Caco-2 (cell line): ENCODE data around the gene ACACA. TPM values are rescaled to one million over a fixed set of nuclear protein-coding genes. Genes with fewer than 3 reads are reported as not detected.

Source experiments
- BruUV-seq: library from RNA; stranded (reverse); fragments of 400-500 nt; replicated peaks from 2 replicates; lab custom pipeline; 2021; lab: Mats Ljungman, UMichigan
- CTCF ChIA-PET: fragments of 300-600 bp; sonication (Branson Sonifier 250); formaldehyde crosslinking; loops from one replicate; lab custom pipeline; 2022; ENCODE audit warnings: antibody characterized with exemption; lab: Charles Lee
- POLR2A ChIA-PET: fragments of 300-600 bp; sonication (Branson Sonifier 250); formaldehyde crosslinking; loops from one replicate; lab custom pipeline; 2022; ENCODE audit warnings: antibody characterized with exemption; lab: Charles Lee
- DNase-seq, 2 experiments: peaks; one replicate each; pipeline versions ENCODE4 v3.0.0 to v3.0.0-alpha.2; 2020 to 2022
- H3K27me3 ChIP-seq: replicated peaks from 2 replicates; pipeline ENCODE4 v1.6.0; 2011; ENCODE audit warnings: low read length; ENCODE audit not compliant: control insufficient read depth, insufficient read depth
- H3K36me3 ChIP-seq: 2 replicates; pipeline ENCODE4 v1.5.1; 2011; ENCODE audit warnings: low read length; ENCODE audit not compliant: control insufficient read depth, insufficient read depth
- H3K4me1 ChIP-seq: fragments of 250-450 bp; sonication (Bioruptor Pico); 2 replicates; pipeline ENCODE4 v1.5.1; 2020; ENCODE audit warnings: mild to moderate bottlenecking
- H3K4me3 ChIP-seq: 2 replicates; pipeline ENCODE4 v1.5.1; 2011; ENCODE audit warnings: low read depth, mild to moderate bottlenecking, control low read depth, low read length
- H3K9me3 ChIP-seq: fragments of 250-450 bp; sonication (Bioruptor Pico); 2 replicates; pipeline ENCODE4 v1.5.1; 2020; ENCODE audit warnings: mild to moderate bottlenecking, moderate library complexity
- H3K27ac Mint-ChIP-seq: one replicate; pipeline ENCODE4 v1.8.0; 2022; ENCODE audit warnings: mixed read lengths; ENCODE audit not compliant: unreplicated experiment
- H3K27me3 Mint-ChIP-seq: one replicate; pipeline ENCODE4 v1.8.0; 2022; ENCODE audit warnings: mixed read lengths; ENCODE audit not compliant: insufficient read depth, unreplicated experiment
- H3K36me3 Mint-ChIP-seq: one replicate; pipeline ENCODE4 v1.8.0; 2022; ENCODE audit warnings: mild to moderate bottlenecking, mixed read lengths; ENCODE audit not compliant: insufficient read depth, unreplicated experiment
- H3K4me1 Mint-ChIP-seq: one replicate; pipeline ENCODE4 v1.8.0; 2022; ENCODE audit warnings: low read depth, mixed read lengths; ENCODE audit not compliant: unreplicated experiment
- H3K4me3 Mint-ChIP-seq: one replicate; pipeline ENCODE4 v1.8.0; 2022; ENCODE audit warnings: mild to moderate bottlenecking, moderate library complexity, mixed read lengths; ENCODE audit not compliant: unreplicated experiment
- H3K9me3 Mint-ChIP-seq: one replicate; pipeline ENCODE4 v1.8.0; 2022; ENCODE audit warnings: mixed read lengths; ENCODE audit not compliant: unreplicated experiment
- intact Hi-C: fragments of 100-400 bp; cut with micrococcal nuclease; formaldehyde crosslinking; loops from one replicate; pipeline ENCODE4 v1.10.0; 2022; ENCODE audit not compliant: unreplicated experiment
- total RNA-seq: library from RNA; stranded (reverse); gene quantifications from 2 replicates; pipeline ENCODE4 v1.2.3, GENCODE V29; 2022
- TF ChIP-seq, protein P1 (sequence below), 2 experiments: fragments of 200-600 bp in 1 of 2; IDR thresholded peaks; 1 replicate in 1 of 2; 2 replicates in 1 of 2; pipeline versions ENCODE4 v1.5.1 to v1.8.0; 2011 to 2022; ENCODE audit warnings: antibody characterized with exemption in 1 of 2, control low read depth in 1 of 2, inconsistent platforms in 1 of 2, low read depth in 1 of 2, low read length in 1 of 2, mild to moderate bottlenecking in 1 of 2, moderate library complexity in 1 of 2; ENCODE audit not compliant: insufficient read depth in 1 of 2, severe bottlenecking in 1 of 2, unreplicated experiment in 1 of 2

The ACACA gene
- total RNA-seq, 1 experiment from 2014 or later: 108 TPM

DNA sequence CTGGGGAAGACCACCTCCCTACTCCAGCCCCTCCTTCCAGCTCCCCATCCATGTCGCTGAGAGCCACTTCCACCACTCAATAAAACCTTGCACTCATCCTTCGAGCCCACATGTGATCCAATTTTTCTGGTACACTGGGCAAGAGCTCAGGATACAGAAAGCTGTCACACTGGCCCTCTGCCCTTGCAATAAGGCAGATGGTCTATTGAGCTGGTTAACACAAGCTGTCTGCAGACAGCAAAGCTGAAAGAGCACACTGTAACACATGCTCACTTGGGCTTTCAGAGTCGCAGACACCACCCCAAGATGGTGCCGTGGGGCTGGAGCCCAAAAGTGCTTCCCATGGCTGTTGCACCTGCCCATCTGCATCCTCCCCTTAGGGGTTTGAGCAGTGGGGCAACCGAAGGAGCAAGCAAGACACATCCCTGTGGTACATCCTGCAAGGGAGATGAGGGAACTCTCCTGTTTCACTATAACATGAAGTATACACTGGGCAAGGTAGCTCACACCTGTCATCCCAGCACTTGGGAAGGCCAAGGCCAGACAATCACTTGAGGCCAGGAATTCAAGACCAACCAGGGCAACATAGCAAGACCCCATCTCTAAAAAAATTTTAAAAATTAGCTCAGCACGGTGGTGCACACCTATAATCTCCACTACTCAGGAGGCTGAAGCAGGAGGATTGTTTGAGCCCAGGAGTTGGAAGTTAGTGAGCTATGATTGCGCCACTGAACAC is 83.6 kb downstream of the ACACA start:
- intact Hi-C loops: no loop called here
- H3K27ac Mint-ChIP-seq: no peak overlapping the region

DNA sequence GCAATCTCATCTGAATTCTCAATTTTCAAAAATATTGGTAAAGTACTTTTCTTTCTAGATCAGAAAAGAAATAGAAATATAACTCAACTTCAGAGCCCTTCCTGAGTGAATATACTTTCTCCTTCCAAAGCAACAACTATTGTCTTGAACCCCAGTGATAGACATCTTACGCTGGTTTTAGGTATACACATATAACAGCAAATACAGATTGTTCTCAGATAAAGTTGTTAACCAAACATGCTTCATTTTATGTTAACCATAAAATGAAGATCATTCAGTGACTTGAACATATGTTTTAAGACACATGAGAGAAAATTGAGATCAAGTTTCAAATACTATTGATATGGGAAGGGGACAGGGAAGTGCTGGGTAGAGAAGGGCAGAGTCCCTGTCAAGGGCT is 84.5 kb downstream of the ACACA start:
- no peaks in the 10 kb centered on the region for H3K9me3 ChIP-seq
- Mint-ChIP-seq H3K27me3 (no peaks in the 10 kb centered on the region), H3K36me3 (peaks cover 39% of the 10 kb centered on the region), H3K9me3 (no peaks in the 10 kb centered on the region), H3K4me3 (no peak overlapping the region), H3K27ac (no peak overlapping the region), H3K4me1 (no peaks in the 10 kb centered on the region)
- H3K4me3 ChIP-seq: no peak overlapping the region
- TF ChIP-seq, protein P1, sequence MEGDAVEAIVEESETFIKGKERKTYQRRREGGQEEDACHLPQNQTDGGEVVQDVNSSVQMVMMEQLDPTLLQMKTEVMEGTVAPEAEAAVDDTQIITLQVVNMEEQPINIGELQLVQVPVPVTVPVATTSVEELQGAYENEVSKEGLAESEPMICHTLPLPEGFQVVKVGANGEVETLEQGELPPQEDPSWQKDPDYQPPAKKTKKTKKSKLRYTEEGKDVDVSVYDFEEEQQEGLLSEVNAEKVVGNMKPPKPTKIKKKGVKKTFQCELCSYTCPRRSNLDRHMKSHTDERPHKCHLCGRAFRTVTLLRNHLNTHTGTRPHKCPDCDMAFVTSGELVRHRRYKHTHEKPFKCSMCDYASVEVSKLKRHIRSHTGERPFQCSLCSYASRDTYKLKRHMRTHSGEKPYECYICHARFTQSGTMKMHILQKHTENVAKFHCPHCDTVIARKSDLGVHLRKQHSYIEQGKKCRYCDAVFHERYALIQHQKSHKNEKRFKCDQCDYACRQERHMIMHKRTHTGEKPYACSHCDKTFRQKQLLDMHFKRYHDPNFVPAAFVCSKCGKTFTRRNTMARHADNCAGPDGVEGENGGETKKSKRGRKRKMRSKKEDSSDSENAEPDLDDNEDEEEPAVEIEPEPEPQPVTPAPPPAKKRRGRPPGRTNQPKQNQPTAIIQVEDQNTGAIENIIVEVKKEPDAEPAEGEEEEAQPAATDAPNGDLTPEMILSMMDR (IDR thresholded peaks at IDR 0.05; ENCODE audit: insufficient read depth in 1 of 2, low read depth in 1 of 2, low read length in 1 of 2, severe bottlenecking in 1 of 2, unreplicated experiment in 1 of 2): no peak
- intact Hi-C loops: no loop called here
- ChIA-PET CTCF (interaction anchor here (2.0 kb wide), 1 partner anchor 51 kb away, joined by 6 read pairs; no protein-coding TSS in a partner anchor), POLR2A (no interaction called here)
- H3K36me3 ChIP-seq: no peaks in the 10 kb centered on the region
- no peaks in the 10 kb centered on the region for H3K4me1 ChIP-seq
- BruUV-seq: no TSS peak
- H3K27me3 ChIP-seq: no peaks in the 10 kb centered on the region
- DNase-seq: no peak

More for the DNA sequence above, 83.6 kb downstream of the ACACA start:
- ChIA-PET CTCF (interaction anchor here (2.0 kb wide), 1 partner anchor 50 kb away, joined by 6 read pairs; no protein-coding TSS in a partner anchor), POLR2A (no interaction called here)
- DNase-seq: no peak
- H3K9me3 Mint-ChIP-seq: no peaks in the 10 kb centered on the region
- no peaks in the 10 kb centered on the region for H3K4me1 Mint-ChIP-seq
- Histone ChIP-seq H3K9me3 (no peaks in the 10 kb centered on the region), H3K27me3 (no peaks in the 10 kb centered on the region), H3K4me1 (no peaks in the 10 kb centered on the region), H3K36me3 (no peaks in the 10 kb centered on the region; the same call in 1 of the 2 replicates), H3K4me3 (no peak overlapping the region)
- TF ChIP-seq, protein P1 (IDR thresholded peaks at IDR 0.05; ENCODE audit: insufficient read depth in 1 of 2, low read depth in 1 of 2, low read length in 1 of 2, severe bottlenecking in 1 of 2, unreplicated experiment in 1 of 2): no peak
- peaks cover 44% of the 10 kb centered on the region for H3K36me3 Mint-ChIP-seq
- no peak overlapping the region for H3K4me3 Mint-ChIP-seq
- no TSS peak for BruUV-seq
- no peaks in the 10 kb centered on the region for H3K27me3 Mint-ChIP-seq

DNA sequence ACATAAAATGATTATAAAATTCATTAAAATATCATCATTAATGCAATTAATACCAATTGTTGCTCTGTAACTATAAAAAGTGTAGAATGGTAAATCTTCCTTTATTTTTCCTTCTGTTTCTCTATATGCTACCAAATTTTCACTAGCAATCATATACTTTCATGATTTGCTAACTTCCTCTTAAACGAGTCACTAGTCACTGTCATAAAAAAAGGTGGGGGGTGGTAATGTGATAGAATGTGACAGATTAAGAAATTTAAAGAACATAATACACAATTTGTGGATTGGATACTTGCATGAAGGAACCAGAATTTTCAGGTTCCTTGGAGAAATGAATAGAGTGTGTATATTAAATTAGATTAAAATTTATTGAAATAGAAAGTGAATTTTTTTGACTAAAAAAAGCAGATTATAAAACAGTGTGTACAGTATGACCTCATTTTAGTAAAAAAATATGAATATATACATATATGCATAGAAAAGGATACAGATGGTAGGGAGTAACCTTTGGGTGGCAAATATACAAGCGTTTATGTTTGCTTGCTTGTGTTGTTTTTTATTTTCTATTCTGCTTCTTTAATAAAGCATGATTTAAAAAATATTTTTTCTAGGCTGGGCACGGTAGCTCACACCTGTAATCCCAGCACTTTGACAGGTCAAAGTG is 87.6 kb downstream of the ACACA start:
- no peak for DNase-seq
- H3K4me3 Mint-ChIP-seq: no peak overlapping the region
- Histone ChIP-seq H3K4me1 (no peaks in the 10 kb centered on the region), H3K27me3 (no peaks in the 10 kb centered on the region), H3K36me3 (no peaks in the 10 kb centered on the region), H3K9me3 (no peaks in the 10 kb centered on the region), H3K4me3 (no peak overlapping the region)
- ChIA-PET POLR2A (no interaction called here), CTCF (no interaction called here)
- intact Hi-C loops: no loop called here
- no peaks in the 10 kb centered on the region for H3K9me3 Mint-ChIP-seq
- H3K4me1 Mint-ChIP-seq: no peaks in the 10 kb centered on the region
- peaks cover 18% of the 10 kb centered on the region for H3K36me3 Mint-ChIP-seq
- BruUV-seq: no TSS peak
- no peak overlapping the region for H3K27ac Mint-ChIP-seq
- H3K27me3 Mint-ChIP-seq: no peaks in the 10 kb centered on the region
- TF ChIP-seq, protein P1 (IDR thresholded peaks at IDR 0.05; ENCODE audit: insufficient read depth in 1 of 2, low read depth in 1 of 2, low read length in 1 of 2, severe bottlenecking in 1 of 2, unreplicated experiment in 1 of 2): no peak
